ENCODE data around the gene ARHGAP19. TPM values are rescaled to one million over a fixed set of nuclear protein-coding genes. Genes with fewer than 3 reads are reported as not detected.
A peak's percentile ranks its signal among the peaks of the same experiment; 100 is the strongest.
"Not testable (repeated sequence)": the region's sequence is repeated elsewhere in the genome, so short reads cannot be mapped to it uniquely, and the experiment has no call there.

Gene ARHGAP19
- polyA plus RNA-seq, 10 donors, result 8.8 to 17.1 (median 12.6) TPM

GRCh38 chr10:97290076-97290475 is 2.4 kb downstream of the ARHGAP19 start:
- DNase-seq, result not testable (repeated sequence)

- no peak for DNase-seq
Measured at GRCh38 chr10:97280783-97281182, 11.7 kb downstream of the ARHGAP19 start.

DNA sequence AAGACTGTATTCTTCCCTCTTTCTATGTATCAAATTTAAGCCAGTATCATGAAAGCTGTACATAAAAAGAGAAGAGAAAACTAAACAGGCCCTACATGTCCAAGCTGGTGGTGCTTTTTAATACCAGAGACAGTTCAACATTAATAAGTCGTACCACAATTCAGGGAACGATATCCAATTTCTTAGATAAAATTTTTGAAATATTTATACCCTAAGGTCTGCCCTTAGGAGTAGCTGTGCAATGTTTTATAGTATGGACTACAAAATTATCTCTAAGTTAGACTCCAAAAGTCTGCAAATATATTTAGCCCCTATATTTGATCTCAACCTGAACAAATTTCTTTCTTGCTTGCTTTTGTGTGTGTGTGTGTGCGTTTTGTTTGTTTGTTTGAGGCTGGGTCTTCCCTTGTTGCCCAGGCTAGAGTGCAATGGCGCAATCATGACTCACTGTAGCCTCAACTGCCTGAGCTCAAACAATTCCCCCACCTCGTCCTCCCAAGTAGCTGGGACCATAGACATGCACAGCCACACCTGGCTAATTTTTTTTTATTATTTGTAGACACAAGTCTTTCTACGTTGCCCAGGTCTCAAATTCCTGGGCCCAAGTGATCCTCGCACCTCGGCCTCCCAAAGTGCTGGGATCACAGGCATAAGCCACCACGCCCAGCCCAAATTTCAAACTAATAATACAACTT is 13.2 kb downstream of the ARHGAP19 start:
- DNase-seq, result no peak

- peak; percentile 81 to 90 (median 85) for DNase-seq
Measured at GRCh38 chr10:97278491-97278989, 13.9 kb downstream of the ARHGAP19 start.

DNA sequence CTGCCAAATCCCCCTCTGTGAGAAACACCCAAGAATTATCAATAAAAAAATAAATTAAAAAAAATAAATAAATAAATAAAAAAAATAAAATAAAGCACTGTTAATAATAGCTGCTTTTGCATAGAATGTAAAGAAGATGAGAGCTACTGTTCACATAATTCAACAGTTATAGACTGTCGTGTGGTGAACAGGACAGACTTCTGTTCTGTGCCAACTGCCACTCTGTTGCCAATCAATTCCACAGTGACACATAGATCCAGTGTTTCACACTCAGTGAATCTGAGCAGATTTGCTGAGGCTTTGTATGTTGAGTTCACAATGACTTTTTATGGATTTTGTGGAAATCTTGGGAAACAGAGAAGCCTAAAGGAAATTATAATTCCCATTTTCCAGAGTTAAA is 14.9 kb downstream of the ARHGAP19 start:
- peak in 1 of 3 donors; percentile 22 for DNase-seq

DNA sequence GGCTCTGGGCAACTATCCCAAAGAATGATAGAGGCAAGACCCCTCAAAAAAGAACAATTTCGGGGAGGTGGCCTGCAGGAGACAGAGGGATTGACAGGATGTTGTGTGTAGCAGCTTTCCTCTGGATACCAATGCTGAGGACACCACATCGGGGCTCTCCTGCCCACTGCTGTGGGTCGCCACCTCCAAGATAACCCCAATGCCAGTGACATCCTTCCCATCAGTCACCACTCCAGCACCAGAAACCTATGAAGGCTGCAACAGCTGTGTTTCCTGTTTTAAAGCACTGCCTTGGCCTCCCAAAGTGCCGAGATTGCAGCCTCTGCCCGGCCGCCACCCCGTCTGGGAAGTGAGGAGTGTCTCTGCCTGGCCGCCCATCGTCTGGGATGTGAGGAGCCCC is 17.6 kb downstream of the ARHGAP19 start:
- DNase-seq, result no peak

- DNase-seq, result no peak
Measured at GRCh38 chr10:97273700-97274099, 18.7 kb downstream of the ARHGAP19 start.

GRCh38 chr10:97270523-97271154 is 21.8 kb downstream of the ARHGAP19 start:
- no peak for DNase-seq

- no peak for DNase-seq
Measured at GRCh38 chr10:97267671-97268070, 24.8 kb downstream of the ARHGAP19 start.

DNA sequence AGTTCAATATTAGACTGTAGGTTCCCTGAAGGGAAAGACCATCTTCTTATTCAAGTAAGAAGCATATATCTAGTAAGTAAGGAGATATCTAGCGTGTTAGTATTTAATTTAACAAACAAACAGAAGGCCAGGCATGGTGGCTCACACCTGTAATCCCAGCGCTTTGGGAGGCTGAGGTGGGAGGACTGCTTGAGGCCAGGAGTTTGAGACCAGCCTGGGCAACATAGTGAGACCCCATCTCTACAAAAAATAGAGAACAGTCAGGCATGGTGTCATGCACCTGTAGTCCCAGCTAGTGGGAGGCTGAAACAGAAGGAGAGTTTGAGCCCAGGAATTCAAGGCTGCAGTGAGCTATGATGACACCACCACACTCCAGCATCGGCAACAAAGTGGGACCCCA is 27.3 kb downstream of the ARHGAP19 start:
- DNase-seq, result not testable (repeated sequence)

DNA sequence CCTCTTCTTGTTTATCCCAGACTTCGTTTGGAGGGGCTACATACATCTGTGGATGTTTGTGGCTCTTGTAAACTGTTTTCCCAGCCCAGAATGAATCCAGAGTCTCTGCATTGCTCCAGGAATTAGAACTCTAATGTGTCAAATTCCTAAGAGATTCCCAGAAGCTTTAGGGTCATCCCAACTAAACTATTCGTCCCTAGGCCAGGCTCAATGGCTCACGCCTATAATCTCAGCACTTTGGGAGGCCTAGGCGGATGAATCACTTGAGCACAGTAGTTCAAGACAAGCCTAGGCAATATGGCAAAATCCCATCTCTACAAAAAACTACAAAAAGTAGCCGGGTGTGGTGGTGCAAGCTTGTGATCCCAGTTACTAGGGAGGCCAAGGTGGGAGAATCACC is 28.5 kb downstream of the ARHGAP19 start:
- DNase-seq, result no peak

GRCh38 chr10:97261656-97262055 is 30.8 kb downstream of the ARHGAP19 start:
- peak in 1 of 3 donors; percentile 11 for DNase-seq

DNA sequence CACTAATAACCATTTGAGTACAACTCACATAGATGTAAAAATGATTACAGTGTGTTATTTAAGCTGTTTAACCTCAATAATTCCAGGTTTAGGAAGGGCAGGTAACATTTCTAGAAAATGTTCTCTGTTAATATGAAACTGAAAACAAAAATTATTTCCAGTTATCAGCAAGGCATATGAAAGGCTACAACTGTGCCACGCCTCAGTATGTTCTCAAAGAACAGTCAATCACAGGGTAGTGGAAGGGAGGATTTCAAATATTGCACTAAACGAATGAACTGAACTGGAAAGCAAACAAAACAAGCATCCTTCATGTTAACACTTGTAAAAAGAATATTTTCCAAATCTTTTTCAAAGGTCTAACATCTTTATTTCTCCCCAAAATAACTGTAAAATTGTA is 31.3 kb downstream of the ARHGAP19 start:
- DNase-seq, result no peak

GRCh38 chr10:97259119-97259518 is 33.3 kb downstream of the ARHGAP19 start:
- no peak for DNase-seq

- DNase-seq, result no peak
Measured at GRCh38 chr10:97256356-97256755, 36.1 kb downstream of the ARHGAP19 start.

GRCh38 chr10:97255512-97256293 is 36.7 kb downstream of the ARHGAP19 start:
- DNase-seq, result no peak

- no peak for DNase-seq
Measured at GRCh38 chr10:97254694-97255093, 37.7 kb downstream of the ARHGAP19 start.

DNA sequence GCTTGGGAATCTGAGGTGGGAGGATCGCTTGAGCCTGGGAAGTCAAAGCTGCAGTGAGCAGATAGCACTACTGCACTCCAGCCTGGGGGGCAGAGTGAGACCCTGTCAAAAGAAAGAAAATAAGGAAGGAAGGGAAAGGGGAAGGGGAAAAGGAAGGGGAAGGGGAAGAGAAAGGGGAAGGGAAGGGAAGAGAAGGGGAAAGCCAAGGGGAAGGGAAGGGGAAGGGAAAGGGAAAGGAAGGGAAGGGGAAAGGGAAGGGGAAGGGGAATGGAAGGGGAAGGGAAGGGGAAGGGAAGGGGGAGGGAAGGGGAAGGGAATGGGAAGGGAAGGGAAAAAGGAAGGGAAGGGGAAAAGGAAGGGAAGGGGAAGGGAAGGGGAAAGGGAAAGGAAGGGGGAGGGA is 41.5 kb downstream of the ARHGAP19 start:
- no peak for DNase-seq

DNA sequence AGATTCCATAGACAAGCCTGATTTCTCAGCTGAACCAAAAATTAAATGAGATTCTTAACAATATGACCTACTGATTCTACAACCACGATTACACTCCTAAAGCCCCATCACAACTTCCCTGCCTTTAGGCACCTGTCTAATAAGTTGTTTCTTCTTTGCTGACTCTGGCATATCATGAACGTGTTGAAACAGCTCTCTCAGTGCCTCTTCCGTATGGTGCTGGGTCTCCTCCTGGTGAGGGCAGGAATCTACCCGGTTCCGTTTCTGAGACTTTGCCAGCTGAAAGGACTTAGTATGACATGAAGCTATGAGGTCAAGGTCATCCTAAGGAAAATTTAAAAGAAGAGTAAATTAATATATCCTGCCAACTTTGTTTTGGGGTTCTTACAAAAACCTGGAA is 48.6 kb downstream of the ARHGAP19 start:
- no peak for DNase-seq

- no peak for DNase-seq
Measured at GRCh38 chr10:97238855-97239254, 53.6 kb downstream of the ARHGAP19 start.

DNA sequence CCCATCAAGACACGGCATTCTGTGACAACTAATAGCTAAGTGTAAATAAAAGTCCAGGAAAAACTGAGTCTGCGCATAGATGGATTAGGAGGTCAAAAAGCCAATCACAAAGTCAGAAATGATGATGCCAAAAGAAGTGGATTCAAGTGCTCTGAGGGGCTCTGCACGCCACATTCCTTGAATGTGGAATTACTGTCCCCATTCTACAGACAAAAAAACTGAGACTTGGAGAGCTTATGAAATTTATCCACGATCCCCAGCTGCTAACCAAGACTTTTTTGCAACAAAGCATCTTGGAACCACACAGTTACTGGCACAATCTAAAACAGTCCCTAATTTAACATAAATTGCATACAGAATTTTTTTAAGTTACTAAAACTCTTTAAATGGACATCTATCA is 57.1 kb downstream of the ARHGAP19 start:
- no peak for DNase-seq

DNA sequence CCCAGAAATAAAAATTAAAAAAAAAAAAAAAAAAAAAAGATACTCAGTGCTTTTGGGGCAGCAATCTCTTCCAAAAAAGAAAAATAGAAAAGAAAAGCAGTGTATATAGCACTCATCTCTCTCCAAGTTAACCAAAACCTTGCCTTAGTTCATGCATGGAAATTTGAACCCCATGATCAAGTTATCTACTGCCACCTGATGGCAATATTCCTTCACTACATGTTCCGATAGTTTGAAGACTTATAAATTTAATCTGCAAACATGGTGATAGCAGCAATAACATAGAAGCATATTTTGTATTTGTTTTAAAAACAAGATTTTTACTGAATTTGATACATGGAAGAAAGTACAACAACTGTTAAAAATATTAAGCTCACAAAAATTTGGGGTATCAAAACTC is 58.0 kb downstream of the ARHGAP19 start:
- peak; percentile 10 to 41 (median 13) for DNase-seq

GRCh38 chr10:97230146-97230545 is 62.3 kb downstream of the ARHGAP19 start:
- DNase-seq, result peak in 1 of 3 donors; percentile 16
